Rectal smooth muscle tissue (tissue), 1 donor: ENCODE measurements around the gene ZNF593.
A peak's percentile ranks its signal among the peaks of the same experiment; 100 is the strongest.

Source experiments
- H3K27ac ChIP-seq: one replicate; pipeline ENCODE4 v1.7.0; 2013; ENCODE audit warnings: low read depth, low read length, inconsistent platforms
- H3K27me3 ChIP-seq: one replicate; pipeline ENCODE4 v1.7.0; 2013; ENCODE audit warnings: low read length; ENCODE audit not compliant: control insufficient read depth, insufficient read depth
- H3K36me3 ChIP-seq: one replicate; pipeline ENCODE4 v1.7.0; 2013; ENCODE audit warnings: low read length; ENCODE audit not compliant: control insufficient read depth, insufficient read depth
- H3K4me1 ChIP-seq: one replicate; pipeline ENCODE4 v1.7.0; 2013; ENCODE audit warnings: low read length; ENCODE audit not compliant: control insufficient read depth, insufficient read depth
- H3K4me3 ChIP-seq: one replicate; pipeline ENCODE4 v1.7.0; 2013; ENCODE audit warnings: low read length
- H3K9ac ChIP-seq: one replicate; pipeline ENCODE4 v1.7.0; 2013; ENCODE audit warnings: low read length

Gene ZNF593

DNA sequence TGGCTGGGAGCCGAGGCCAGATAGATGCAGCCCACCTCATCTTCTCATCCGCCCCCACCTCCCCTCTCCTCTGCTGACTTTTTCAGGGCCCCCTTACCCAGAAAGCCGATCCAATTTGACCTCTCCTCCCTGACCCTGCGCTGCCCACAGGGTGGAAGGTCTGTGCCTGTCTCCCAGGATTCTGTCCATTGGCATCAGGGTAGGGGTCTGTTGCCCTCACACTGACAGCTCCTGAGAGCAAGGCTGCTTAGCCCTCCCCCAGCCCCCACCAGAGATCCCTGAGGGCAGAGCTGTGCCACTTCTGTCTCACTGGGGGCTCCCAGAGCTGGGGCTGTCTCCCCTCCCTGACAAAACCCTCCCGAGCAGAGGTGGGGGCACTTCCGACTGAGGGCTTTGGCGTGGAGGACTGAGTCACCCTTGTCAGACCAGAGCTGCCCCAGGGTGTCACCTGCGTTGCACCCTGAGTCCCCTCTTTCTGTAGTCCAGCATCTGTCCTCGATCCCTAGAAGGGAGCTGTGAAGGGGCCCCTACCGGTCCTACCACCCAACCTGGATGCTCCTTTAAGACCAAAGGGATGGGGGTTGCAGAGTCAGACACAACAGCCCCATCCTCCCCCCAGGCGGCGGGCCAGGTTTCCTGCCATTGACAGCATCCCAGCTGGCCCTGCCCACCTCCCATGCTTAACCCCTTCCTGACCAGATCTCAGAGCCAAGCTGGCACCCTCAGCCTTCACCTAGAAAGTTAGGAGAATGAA is 13.2 kb upstream of the ZNF593 start:
- H3K27me3 ChIP-seq: peaks cover 10% of the 10 kb centered on the region
- peaks cover 3% of the 10 kb centered on the region for H3K4me1 ChIP-seq
- H3K27ac ChIP-seq: peak overlapping the region; percentile 38
- H3K4me3 ChIP-seq: peak overlapping the region; percentile 36
- no peaks in the 10 kb centered on the region for H3K36me3 ChIP-seq
- H3K9ac ChIP-seq: no peak overlapping the region

GRCh38 chr1:26158271-26158907 is 11.3 kb upstream of the ZNF593 start:
- H3K36me3 ChIP-seq: no peaks in the 10 kb centered on the region
- H3K4me1 ChIP-seq: peaks cover 3% of the 10 kb centered on the region
- peaks cover 10% of the 10 kb centered on the region for H3K27me3 ChIP-seq
- no peak overlapping the region for H3K4me3 ChIP-seq
- H3K9ac ChIP-seq: no peak overlapping the region
- no peak overlapping the region for H3K27ac ChIP-seq

GRCh38 chr1:26158908-26159742 is 10.6 kb upstream of the ZNF593 start, which contains the start of gene FAM110D:
Gene FAM110D (plus strand): TSS chr1:26159079. CDS start chr1:26161292, 2,213 bp downstream.
- Histone ChIP-seq H3K36me3 (no peaks in the 10 kb centered on the region), H3K27me3 (peaks cover 10% of the 10 kb centered on the region), H3K27ac (no peak within 1 kb of the TSS), H3K4me3 (peak within 1 kb of the TSS; percentile 22), H3K9ac (no peak within 1 kb of the TSS), H3K4me1 (peaks cover 3% of the 10 kb centered on the region)

DNA sequence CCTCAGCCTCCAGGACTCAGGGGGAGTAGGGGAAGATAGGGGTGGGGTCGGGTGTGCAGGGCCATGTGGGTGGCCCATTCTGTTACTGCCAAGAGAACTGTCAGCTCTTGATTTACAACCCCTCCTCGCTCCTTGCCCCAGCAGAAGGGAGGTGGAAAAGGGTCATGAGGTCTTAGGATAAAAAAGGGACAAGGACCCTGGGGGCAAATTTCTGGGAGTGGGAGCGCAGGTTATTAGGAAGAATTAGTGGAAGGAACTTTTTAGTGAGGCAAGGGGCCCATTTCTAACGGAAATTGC is 10.0 kb upstream of the ZNF593 start:
- no peak overlapping the region for H3K4me3 ChIP-seq
- H3K4me1 ChIP-seq: peaks cover 3% of the 10 kb centered on the region
- H3K27ac ChIP-seq: no peak overlapping the region
- H3K9ac ChIP-seq: no peak overlapping the region
- H3K27me3 ChIP-seq: peaks cover 10% of the 10 kb centered on the region
- H3K36me3 ChIP-seq: no peaks in the 10 kb centered on the region

- peak overlapping the region; percentile 54 for H3K4me3 ChIP-seq
- no peak overlapping the region for H3K27ac ChIP-seq
- peaks cover 8% of the 10 kb centered on the region for H3K27me3 ChIP-seq
- H3K4me1 ChIP-seq: peaks cover 3% of the 10 kb centered on the region
- H3K36me3 ChIP-seq: no peaks in the 10 kb centered on the region
- no peak overlapping the region for H3K9ac ChIP-seq
Observed at GRCh38 chr1:26160527-26161414, 8.9 kb upstream of the ZNF593 start.

- Histone ChIP-seq H3K36me3 (no peaks in the 10 kb centered on the region), H3K4me1 (peaks cover 3% of the 10 kb centered on the region), H3K9ac (peak overlapping the region; percentile 4), H3K4me3 (peak overlapping the region; percentile 54), H3K27me3 (no peaks in the 10 kb centered on the region), H3K27ac (no peak overlapping the region)
Observed at GRCh38 chr1:26161415-26162219, 8.1 kb upstream of the ZNF593 start.

- Histone ChIP-seq H3K36me3 (no peaks in the 10 kb centered on the region), H3K9ac (no peak overlapping the region), H3K27ac (no peak overlapping the region), H3K4me3 (peak overlapping the region; percentile 35), H3K27me3 (no peaks in the 10 kb centered on the region), H3K4me1 (peaks cover 3% of the 10 kb centered on the region)
Observed at GRCh38 chr1:26162220-26162709, 7.4 kb upstream of the ZNF593 start.

DNA sequence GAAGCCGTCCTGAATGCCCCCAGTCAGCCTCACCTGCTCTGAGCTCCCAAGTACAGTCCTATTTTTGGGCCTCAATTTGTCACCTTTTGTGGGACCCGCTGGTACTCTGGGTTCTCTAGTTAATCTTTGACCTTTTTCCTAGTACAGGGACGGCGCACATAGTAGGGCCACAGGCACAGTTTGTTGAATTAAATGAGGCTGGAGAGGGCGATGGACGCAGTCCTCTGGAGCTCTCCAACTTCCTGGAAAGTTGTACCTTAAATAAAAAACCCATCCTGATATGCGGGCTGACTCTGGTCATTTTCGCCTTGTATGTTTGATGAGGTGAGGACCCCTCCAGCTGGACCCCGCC is 6.0 kb upstream of the ZNF593 start:
- H3K9ac ChIP-seq: no peak overlapping the region
- H3K27ac ChIP-seq: no peak overlapping the region
- no peaks in the 10 kb centered on the region for H3K36me3 ChIP-seq
- H3K4me1 ChIP-seq: peaks cover 3% of the 10 kb centered on the region
- H3K27me3 ChIP-seq: no peaks in the 10 kb centered on the region
- peak overlapping the region; percentile 14 for H3K4me3 ChIP-seq

GRCh38 chr1:26164036-26164860 is 5.5 kb upstream of the ZNF593 start:
- Histone ChIP-seq H3K4me3 (peak overlapping the region; percentile 54), H3K27me3 (no peaks in the 10 kb centered on the region), H3K9ac (no peak overlapping the region), H3K27ac (no peak overlapping the region), H3K4me1 (peaks cover 3% of the 10 kb centered on the region), H3K36me3 (no peaks in the 10 kb centered on the region)

DNA sequence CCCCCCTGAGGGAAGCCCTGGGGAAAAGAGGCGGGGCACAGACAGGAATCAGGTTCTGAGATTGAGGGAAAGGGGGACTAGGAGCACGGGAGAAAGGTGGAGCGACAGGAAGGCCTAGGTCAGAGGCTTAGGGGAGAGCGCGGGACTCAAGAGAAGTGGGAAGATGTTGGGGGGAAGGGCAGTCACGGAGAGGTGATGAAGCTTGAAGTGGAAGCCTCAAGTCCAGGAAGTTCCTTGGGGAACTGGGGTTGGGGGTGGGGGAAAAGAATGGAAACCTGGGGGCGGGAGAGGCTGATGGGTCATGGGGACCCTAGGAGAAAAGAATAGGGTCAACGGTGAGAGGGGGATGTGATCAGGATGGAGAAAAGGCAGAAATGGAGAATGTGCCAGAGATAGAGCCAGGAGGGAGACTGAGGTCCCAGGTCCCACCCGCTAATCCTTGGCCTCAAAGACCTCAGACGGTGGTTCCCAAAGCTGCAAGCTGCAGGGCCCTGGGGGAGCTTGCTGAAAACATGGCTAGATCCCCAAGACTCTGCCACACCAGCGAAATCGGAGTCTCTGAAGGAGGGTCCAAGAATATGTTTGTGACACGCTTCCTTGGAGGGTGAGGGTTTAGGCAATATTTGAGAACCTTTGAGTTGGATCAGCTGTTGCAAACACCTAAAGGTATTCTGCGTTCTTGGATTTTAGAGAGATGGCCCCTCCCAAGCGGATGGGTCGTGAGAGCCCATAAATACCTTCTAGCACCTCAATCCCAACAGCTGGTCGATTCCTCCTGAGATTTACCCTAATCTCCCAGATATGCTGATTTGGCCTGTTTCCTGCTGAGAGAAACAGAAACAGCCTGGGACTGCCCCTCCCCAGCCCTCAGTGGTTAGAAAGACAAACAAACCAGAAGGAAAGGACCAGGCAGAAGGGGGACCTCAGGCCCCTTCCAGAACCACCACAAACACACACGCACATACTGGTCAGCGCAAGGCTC is 4.6 kb upstream of the ZNF593 start:
- Histone ChIP-seq H3K27me3 (no peaks in the 10 kb centered on the region), H3K27ac (no peak overlapping the region), H3K36me3 (no peaks in the 10 kb centered on the region), H3K4me1 (peaks cover 3% of the 10 kb centered on the region), H3K4me3 (no peak overlapping the region), H3K9ac (no peak overlapping the region)
